A673 (cell line): Measurements from ENCODE around the gene DMC1. TPM values are rescaled to one million over a fixed set of nuclear protein-coding genes. Genes with fewer than 3 reads are reported as not detected.

Experiments used
- BruUV-seq: library from RNA; stranded (reverse); fragments of 400-500 nt; replicated peaks from 2 replicates; lab custom pipeline; 2021; lab: Mats Ljungman, UMichigan
- CTCF ChIA-PET: fragments of 300-600 bp; sonication (Branson Sonifier 250); formaldehyde crosslinking; loops from one replicate; lab custom pipeline; 2022; ENCODE audit warnings: antibody characterized with exemption; lab: Charles Lee
- POLR2A ChIA-PET: fragments of 300-600 bp; sonication (Branson Sonifier 250); formaldehyde crosslinking; loops from one replicate; lab custom pipeline; 2022; ENCODE audit warnings: antibody characterized with exemption; ENCODE audit not compliant: low non-redundant PET; lab: Charles Lee
- DNase-seq: peaks from one replicate; pipeline ENCODE4 v3.0.0-alpha.2; 2015; ENCODE audit warnings: low spot score
- H3K27ac ChIP-seq: fragments of 200-600 bp; sonication (generic); 2 replicates; pipeline ENCODE4 v1.5.1; 2016; ENCODE audit warnings: mixed run types, low read depth, mild to moderate bottlenecking, mixed read lengths, antibody characterized with exemption, low read length; ENCODE audit not compliant: poor library complexity, severe bottlenecking
- H3K27me3 ChIP-seq: fragments of 200-600 bp; sonication (generic); replicated peaks from 2 replicates; pipeline ENCODE4 v1.6.1; 2017; ENCODE audit warnings: mixed run types, low read depth, mild to moderate bottlenecking, mixed read lengths, antibody characterized with exemption, low read length; ENCODE audit not compliant: insufficient read depth, poor library complexity
- H3K36me3 ChIP-seq: fragments of 200-600 bp; sonication (generic); 2 replicates; pipeline ENCODE4 v1.6.1; 2016; ENCODE audit warnings: mixed run types, mild to moderate bottlenecking, mixed read lengths, antibody characterized with exemption, low read length; ENCODE audit not compliant: insufficient read depth, poor library complexity, severe bottlenecking
- H3K4me1 ChIP-seq: fragments of 200-600 bp; sonication (generic); 2 replicates; pipeline ENCODE4 v1.6.1; 2017; ENCODE audit warnings: mixed run types, mild to moderate bottlenecking, mixed read lengths, antibody characterized with exemption, low read length; ENCODE audit not compliant: insufficient read depth, poor library complexity, severe bottlenecking
- H3K4me3 ChIP-seq: fragments of 200-600 bp; sonication (generic); 2 replicates; pipeline ENCODE4 v1.5.1; 2016; ENCODE audit warnings: low read depth, mixed run types, mild to moderate bottlenecking, mixed read lengths, low read length; ENCODE audit not compliant: poor library complexity, severe bottlenecking
- H3K9me3 ChIP-seq: fragments of 200-600 bp; sonication (generic); 2 replicates; pipeline ENCODE4 v1.6.1; 2016; ENCODE audit warnings: mixed run types, low read depth, mild to moderate bottlenecking, mixed read lengths, antibody characterized with exemption, low read length; ENCODE audit not compliant: poor library complexity, severe bottlenecking
- EZH2 ChIP-seq: fragments of 200-600 bp; sonication (generic); IDR thresholded peaks from 2 replicates; pipeline ENCODE4 v1.6.1; 2017; ENCODE audit warnings: borderline replicate concordance, low read depth, mild to moderate bottlenecking, mixed read lengths, antibody characterized with exemption, low read length; ENCODE audit not compliant: poor library complexity, severe bottlenecking
- intact Hi-C: fragments of 100-400 bp; cut with micrococcal nuclease; formaldehyde crosslinking; loops from one replicate; pipeline ENCODE4 v1.10.0; 2022; ENCODE audit not compliant: unreplicated experiment
- total RNA-seq: library from RNA; stranded (reverse); gene quantifications from 2 replicates; pipeline ENCODE4 v1.2.3, GENCODE V29; 2021
- TF ChIP-seq, protein P1 (sequence below): fragments of 300-800, 200-600 bp; sonication (generic); conservative IDR thresholded peaks from 2 replicates; pipeline ENCODE4 v1.5.1; 2017; ENCODE audit warnings: low read depth, mild to moderate bottlenecking, antibody characterized with exemption, low read length, moderate library complexity, mixed read lengths

Gene DMC1
- total RNA-seq, 1 experiment from 2014 or later, result 2.3 TPM

DNA sequence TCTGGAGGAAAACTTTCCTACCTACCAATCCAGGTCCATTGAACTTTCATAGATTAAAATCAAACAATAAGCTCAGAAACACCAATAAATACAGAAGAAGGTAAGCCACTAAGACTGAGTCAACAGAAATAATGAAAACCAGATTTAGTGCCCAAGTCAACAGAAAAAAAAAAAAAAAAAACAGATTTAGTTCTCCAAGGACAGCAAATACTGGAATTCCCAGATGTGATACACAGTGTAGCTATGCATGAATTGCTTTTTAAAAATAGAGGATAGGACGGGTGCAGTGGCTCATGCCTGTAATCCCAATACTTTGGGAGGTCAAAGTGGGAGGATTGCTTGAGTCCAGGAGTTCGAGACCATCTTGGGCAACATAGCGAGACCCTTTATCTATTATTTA, 15.7 kb downstream of the DMC1 start:
- Histone ChIP-seq H3K27ac (no peak overlapping the region), H3K4me3 (no peak overlapping the region), H3K27me3 (no peaks in the 10 kb centered on the region), H3K9me3 (no peaks in the 10 kb centered on the region), H3K36me3 (no peaks in the 10 kb centered on the region), H3K4me1 (no peaks in the 10 kb centered on the region)
- CTCF ChIA-PET, result no interaction called here
- POLR2A ChIA-PET, result interaction anchor here (0.8 kb wide), 1 partner anchor 970 kb away, joined by 17 read pairs; no protein-coding TSS in a partner anchor
- no peak for DNase-seq
- BruUV-seq, result no TSS peak
- TF ChIP-seq, protein P1, sequence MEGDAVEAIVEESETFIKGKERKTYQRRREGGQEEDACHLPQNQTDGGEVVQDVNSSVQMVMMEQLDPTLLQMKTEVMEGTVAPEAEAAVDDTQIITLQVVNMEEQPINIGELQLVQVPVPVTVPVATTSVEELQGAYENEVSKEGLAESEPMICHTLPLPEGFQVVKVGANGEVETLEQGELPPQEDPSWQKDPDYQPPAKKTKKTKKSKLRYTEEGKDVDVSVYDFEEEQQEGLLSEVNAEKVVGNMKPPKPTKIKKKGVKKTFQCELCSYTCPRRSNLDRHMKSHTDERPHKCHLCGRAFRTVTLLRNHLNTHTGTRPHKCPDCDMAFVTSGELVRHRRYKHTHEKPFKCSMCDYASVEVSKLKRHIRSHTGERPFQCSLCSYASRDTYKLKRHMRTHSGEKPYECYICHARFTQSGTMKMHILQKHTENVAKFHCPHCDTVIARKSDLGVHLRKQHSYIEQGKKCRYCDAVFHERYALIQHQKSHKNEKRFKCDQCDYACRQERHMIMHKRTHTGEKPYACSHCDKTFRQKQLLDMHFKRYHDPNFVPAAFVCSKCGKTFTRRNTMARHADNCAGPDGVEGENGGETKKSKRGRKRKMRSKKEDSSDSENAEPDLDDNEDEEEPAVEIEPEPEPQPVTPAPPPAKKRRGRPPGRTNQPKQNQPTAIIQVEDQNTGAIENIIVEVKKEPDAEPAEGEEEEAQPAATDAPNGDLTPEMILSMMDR, result no peak
- no peak for TF ChIP-seq EZH2
- intact Hi-C loops, result no loop called here

DNA sequence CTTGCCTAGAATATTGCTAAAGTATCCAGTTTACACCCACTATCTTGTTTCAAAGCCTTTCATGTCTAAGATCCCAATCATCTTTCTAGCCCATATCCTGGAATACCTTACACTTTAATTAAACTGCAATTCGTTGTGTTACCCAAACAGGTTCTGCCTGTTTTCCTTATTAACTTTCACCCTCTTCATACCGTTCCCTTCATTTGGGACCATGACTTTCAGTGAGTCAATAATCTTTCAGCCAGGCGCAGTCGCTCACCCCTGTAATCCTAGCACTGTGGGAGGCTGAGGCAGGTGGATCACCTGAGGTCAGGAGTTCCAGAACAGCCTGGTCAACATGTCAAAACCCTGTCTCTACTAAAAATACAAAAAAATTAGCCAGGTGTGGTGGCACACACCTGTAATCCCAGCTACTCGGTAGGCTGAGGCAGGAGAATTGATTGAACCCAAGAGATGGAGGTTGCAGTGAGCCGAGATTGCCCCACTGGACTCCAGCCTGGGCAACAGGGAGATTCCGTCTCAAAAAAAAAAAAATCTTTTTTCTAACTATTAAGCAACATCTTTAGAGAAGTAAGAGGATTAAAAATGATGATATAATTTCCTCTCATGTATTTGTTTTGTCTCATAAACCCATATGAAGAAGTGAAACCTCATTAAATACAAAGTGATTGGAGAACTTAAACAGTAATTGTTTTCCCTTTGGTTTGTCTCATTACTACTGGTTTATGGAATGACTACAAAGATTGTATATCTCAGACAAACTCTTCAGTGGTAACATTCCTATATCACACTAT, 20.7 kb downstream of the DMC1 start:
- POLR2A ChIA-PET, result no interaction called here
- H3K4me1 ChIP-seq, result no peaks in the 10 kb centered on the region
- no peaks in the 10 kb centered on the region for H3K9me3 ChIP-seq
- TF ChIP-seq EZH2, result no peak
- intact Hi-C loops, result no loop called here
- CTCF ChIA-PET, result interaction anchor here (0.7 kb wide), 1 partner anchor 907 kb away, joined by 3 read pairs; no protein-coding TSS in a partner anchor
- no peaks in the 10 kb centered on the region for H3K36me3 ChIP-seq
- no TSS peak for BruUV-seq
- DNase-seq, result no peak
- no peak overlapping the region for H3K27ac ChIP-seq
- H3K27me3 ChIP-seq, result no peaks in the 10 kb centered on the region
- no peak overlapping the region for H3K4me3 ChIP-seq

DNA sequence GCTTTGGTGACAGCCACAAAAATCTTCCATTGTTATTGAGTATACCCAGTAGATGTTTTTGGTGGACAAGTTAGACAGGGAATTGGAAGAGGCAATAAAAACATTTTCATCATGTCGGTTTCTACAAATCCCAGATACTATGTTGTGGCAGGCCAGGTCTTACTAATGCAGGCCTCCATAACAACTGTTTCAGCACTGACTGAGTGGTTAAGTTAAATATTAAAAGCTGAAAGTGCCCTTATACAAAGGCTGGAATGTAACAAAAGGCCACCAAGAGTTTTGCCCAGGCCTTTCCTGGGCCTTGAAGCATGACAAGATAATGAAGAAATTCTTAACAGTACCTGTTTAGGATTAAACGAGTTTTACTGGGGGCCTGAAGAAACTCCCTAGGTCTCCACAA, 29.3 kb downstream of the DMC1 start:
- no TSS peak for BruUV-seq
- CTCF ChIA-PET, result no interaction called here
- Histone ChIP-seq H3K9me3 (no peaks in the 10 kb centered on the region), H3K4me3 (no peak overlapping the region), H3K4me1 (no peaks in the 10 kb centered on the region), H3K27me3 (no peaks in the 10 kb centered on the region), H3K36me3 (no peaks in the 10 kb centered on the region), H3K27ac (no peak overlapping the region)
- DNase-seq, result no peak
- POLR2A ChIA-PET, result no interaction called here
- TF ChIP-seq EZH2, result no peak
- TF ChIP-seq, protein P1, result no peak
- intact Hi-C loops, result no loop called here
